DND-41 (cell line): ENCODE measurements around the gene DST.

Experiments used
- ATAC-seq: fragments of 200-7000 bp; cut with Tn5 transposase; 3 replicates; pipeline ENCODE4 v1.9.1; 2021; ENCODE audit warnings: low read depth; ENCODE audit not compliant: insufficient read depth
- DNase-seq: peaks from one replicate; pipeline ENCODE4 v3.0.0-alpha.2; 2020
- H2AFZ ChIP-seq: 2 replicates; pipeline ENCODE4 v1.6.0; 2012; ENCODE audit warnings: low read depth, low read length
- H3K27ac ChIP-seq: 2 replicates; pipeline ENCODE4 v1.5.1; 2012; ENCODE audit warnings: low read length, inconsistent platforms
- H3K27me3 ChIP-seq: fragments of 200-600 bp; sonication (generic); 2 replicates; pipeline ENCODE4 v1.6.0; 2012; ENCODE audit warnings: low read length, mild to moderate bottlenecking, inconsistent platforms; ENCODE audit not compliant: insufficient read depth, poor library complexity
- H3K36me3 ChIP-seq: 2 replicates; pipeline ENCODE4 v1.5.1; 2012; ENCODE audit warnings: low read length, inconsistent platforms; ENCODE audit not compliant: insufficient read depth
- H3K4me1 ChIP-seq: 2 replicates; pipeline ENCODE4 v1.5.1; 2012; ENCODE audit warnings: mild to moderate bottlenecking, low read length; ENCODE audit not compliant: insufficient read depth
- H3K4me2 ChIP-seq: 2 replicates; pipeline ENCODE4 v1.6.0; 2012; ENCODE audit warnings: mild to moderate bottlenecking, moderate library complexity, low read length, inconsistent platforms; ENCODE audit not compliant: insufficient read depth
- H3K4me3 ChIP-seq, 2 experiments: fragments of 200-600 bp in 1 of 2; shearing (Covaris generic) in 1 of 2; 2 replicates each; pipeline ENCODE4 v1.5.1; 2012 to 2016; ENCODE audit warnings: inconsistent platforms in 2 of 2, low read length in 2 of 2, mild to moderate bottlenecking in 2 of 2, low read depth in 1 of 2, moderate library complexity in 1 of 2
- H3K79me2 ChIP-seq: 2 replicates; pipeline ENCODE4 v1.6.0; 2012; ENCODE audit warnings: low read length, inconsistent platforms; ENCODE audit not compliant: insufficient read depth
- H3K9ac ChIP-seq: 2 replicates; pipeline ENCODE4 v1.6.0; 2012; ENCODE audit warnings: low read depth, mild to moderate bottlenecking, inconsistent platforms, low read length, moderate library complexity
- H3K9me3 ChIP-seq: 2 replicates; pipeline ENCODE4 v1.5.1; 2012; ENCODE audit warnings: low read length, moderate library complexity, mild to moderate bottlenecking, inconsistent platforms; ENCODE audit not compliant: insufficient read depth, severe bottlenecking
- H4K20me1 ChIP-seq: 2 replicates; pipeline ENCODE4 v1.6.0; 2012; ENCODE audit warnings: low read length; ENCODE audit not compliant: insufficient read depth
- EZH2 ChIP-seq: IDR thresholded peaks from 3 replicates; pipeline ENCODE4 v1.6.1; 2012; ENCODE audit warnings: borderline replicate concordance, low read depth, mild to moderate bottlenecking, moderate library complexity, low read length, inconsistent platforms; ENCODE audit not compliant: severe bottlenecking
- TF ChIP-seq, protein P1 (sequence below): IDR thresholded peaks from 2 replicates; pipeline ENCODE4 v1.5.1; 2012; ENCODE audit warnings: borderline replicate concordance, low read length, moderate library complexity, mild to moderate bottlenecking; ENCODE audit not compliant: poor library complexity, severe bottlenecking; ENCODE audit errors: extremely low read depth

The DST gene

DNA sequence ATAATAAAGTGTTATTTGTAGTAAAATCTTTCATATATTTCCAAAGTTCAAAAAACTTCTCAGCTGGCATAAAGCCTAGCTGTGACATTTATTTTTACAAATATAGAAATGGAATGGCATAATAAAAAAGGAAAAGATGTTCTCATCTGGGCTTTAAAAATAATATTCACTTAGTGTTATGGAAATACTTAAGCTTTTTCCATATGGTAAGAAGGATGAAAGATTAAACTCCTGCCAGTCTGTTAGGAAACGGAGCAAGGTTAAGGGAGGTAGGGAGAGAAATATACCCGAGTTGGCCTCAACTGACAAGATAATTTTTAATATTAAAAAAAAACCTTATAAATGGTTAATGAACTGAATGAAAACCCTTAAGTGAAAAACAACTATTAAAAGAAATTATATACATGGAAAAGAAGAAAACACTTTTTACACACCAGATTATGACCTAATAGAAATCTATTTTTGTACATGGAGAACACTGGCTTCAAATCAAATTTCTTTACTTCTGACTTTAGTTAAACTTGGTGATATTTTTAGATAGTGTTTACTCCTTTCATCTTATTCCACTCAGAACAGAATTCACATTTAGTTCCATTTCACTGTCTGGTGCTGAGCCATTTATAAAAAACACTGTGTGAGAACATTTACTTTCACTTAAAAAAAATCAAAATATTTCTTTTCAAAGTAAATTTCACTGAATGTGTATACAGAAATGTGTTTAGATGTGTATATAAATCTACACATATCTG, 137.0 kb downstream of the DST start:
- Histone ChIP-seq H3K27ac (no peak overlapping the region), H3K9ac (no peak overlapping the region), H2AFZ (no peak overlapping the region), H3K4me1 (no peaks in the 10 kb centered on the region), H3K79me2 (no peaks in the 10 kb centered on the region), H3K9me3 (no peaks in the 10 kb centered on the region), H3K36me3 (no peaks in the 10 kb centered on the region), H3K4me3 (no peak overlapping the region), H4K20me1 (no peaks in the 10 kb centered on the region), H3K4me2 (no peak overlapping the region), H3K27me3 (no peaks in the 10 kb centered on the region)
- no peak for TF ChIP-seq EZH2
- TF ChIP-seq, protein P1, sequence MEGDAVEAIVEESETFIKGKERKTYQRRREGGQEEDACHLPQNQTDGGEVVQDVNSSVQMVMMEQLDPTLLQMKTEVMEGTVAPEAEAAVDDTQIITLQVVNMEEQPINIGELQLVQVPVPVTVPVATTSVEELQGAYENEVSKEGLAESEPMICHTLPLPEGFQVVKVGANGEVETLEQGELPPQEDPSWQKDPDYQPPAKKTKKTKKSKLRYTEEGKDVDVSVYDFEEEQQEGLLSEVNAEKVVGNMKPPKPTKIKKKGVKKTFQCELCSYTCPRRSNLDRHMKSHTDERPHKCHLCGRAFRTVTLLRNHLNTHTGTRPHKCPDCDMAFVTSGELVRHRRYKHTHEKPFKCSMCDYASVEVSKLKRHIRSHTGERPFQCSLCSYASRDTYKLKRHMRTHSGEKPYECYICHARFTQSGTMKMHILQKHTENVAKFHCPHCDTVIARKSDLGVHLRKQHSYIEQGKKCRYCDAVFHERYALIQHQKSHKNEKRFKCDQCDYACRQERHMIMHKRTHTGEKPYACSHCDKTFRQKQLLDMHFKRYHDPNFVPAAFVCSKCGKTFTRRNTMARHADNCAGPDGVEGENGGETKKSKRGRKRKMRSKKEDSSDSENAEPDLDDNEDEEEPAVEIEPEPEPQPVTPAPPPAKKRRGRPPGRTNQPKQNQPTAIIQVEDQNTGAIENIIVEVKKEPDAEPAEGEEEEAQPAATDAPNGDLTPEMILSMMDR = no peak
- DNase-seq (no peak), ATAC-seq (no peak)

DNA sequence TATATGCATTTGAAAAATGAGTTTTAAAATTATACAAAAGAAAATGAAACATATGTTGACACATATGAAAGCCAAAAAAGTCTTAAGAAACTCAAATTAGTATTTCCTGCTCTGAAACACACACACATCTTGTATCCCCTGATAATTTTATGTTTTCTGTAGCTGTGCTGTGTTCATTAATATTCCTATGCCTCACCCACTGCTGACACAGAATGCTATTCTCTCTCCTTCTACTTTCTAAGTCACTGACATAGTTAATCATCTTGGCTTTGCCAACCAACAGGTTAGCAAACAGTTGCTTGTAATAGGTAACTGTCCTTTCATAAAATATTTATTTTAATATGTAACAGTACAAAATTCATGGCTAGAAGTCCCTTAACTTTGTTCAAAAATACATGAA, 140.7 kb downstream of the DST start:
- Histone ChIP-seq H4K20me1 (no peaks in the 10 kb centered on the region), H3K36me3 (no peaks in the 10 kb centered on the region), H3K79me2 (no peaks in the 10 kb centered on the region)

DNA sequence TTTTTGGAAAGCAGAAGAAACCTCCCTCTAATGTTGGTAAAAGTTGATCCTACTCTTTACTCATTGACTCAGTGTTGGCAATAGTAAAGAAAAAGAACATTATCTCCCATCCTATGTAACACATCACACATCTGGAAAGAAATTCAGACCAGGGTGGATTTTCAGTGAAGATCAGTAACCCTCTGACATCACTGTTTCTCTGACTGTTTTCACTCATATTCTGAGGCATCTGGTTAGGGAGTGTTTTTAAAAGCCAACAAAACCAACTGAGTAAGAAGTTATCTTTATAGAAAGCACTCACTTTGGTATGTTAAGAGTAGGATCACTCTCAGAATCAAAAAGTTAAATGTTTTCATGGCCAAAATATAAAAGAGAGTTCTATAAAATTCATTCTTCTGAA, 143.6 kb downstream of the DST start:
- Histone ChIP-seq H2AFZ (no peak overlapping the region), H4K20me1 (no peaks in the 10 kb centered on the region), H3K79me2 (no peaks in the 10 kb centered on the region), H3K9me3 (no peaks in the 10 kb centered on the region), H3K27me3 (no peaks in the 10 kb centered on the region), H3K4me3 (no peak overlapping the region), H3K36me3 (no peaks in the 10 kb centered on the region), H3K4me2 (no peak overlapping the region), H3K27ac (no peak overlapping the region), H3K9ac (no peak overlapping the region), H3K4me1 (no peaks in the 10 kb centered on the region)
- ATAC-seq (no peak), DNase-seq (no peak)
- no peak for TF ChIP-seq EZH2
- TF ChIP-seq, protein P1 = no peak

More for the DNA sequence above, 140.7 kb downstream of the DST start:
- DNase-seq (no peak), ATAC-seq (no peak)
- no peaks in the 10 kb centered on the region for H3K4me1 ChIP-seq
- no peaks in the 10 kb centered on the region for H3K27me3 ChIP-seq
- TF ChIP-seq, protein P1 = no peak
- TF ChIP-seq EZH2 = no peak
- no peak overlapping the region for H3K27ac ChIP-seq
- no peak overlapping the region for H3K4me3 ChIP-seq
- no peaks in the 10 kb centered on the region for H3K9me3 ChIP-seq
- no peak overlapping the region for H2AFZ ChIP-seq
- H3K9ac ChIP-seq = no peak overlapping the region
- no peak overlapping the region for H3K4me2 ChIP-seq
